ENCODE results near the gene NPAS3.

NPAS3 gene

DNA sequence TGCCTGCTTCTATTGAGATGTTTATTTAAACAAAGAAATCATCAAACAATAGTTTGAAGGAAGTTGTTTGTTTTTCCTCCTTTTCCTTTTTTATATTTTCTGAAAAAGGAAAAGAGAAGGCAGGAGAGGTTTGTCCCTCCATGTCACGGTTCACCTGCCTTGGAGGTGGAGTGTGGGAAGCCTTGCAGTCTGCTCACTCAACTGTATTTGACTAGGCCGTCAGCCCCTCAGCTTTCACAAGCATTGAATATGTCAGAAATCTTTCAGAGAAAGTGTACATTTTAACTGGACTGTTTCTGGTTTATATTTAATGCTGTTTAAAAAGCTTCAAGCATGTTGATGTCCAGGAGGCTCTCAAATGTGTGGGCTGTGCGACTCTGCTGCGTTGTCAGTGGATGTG, 370.4 kb downstream of the NPAS3 start:
- Histone ChIP-seq H3K9me3 (ENCODE audit: insufficient read depth, low read depth, low read length) (no peaks in the 10 kb centered on the region), H2AFZ (ENCODE audit: low read length) (no peak overlapping the region), H3K4me3 (ENCODE audit: low read length, poor library complexity, severe bottlenecking) (no peak overlapping the region), H3K27me3 (ENCODE audit: insufficient read depth, low read length, poor library complexity, severe bottlenecking) (no peaks in the 10 kb centered on the region), H3F3A (ENCODE audit: low read depth) (no peaks in the 10 kb centered on the region), H3K9me2 (replicated peaks; ENCODE audit: low read depth, low read length) (no peaks in the 10 kb centered on the region), H3K36me3 (ENCODE audit: insufficient read depth, low read length) (no peaks in the 10 kb centered on the region), H3K4me2 (ENCODE audit: low read depth, low read length, poor library complexity, severe bottlenecking) (no peak overlapping the region), H4K20me1 (ENCODE audit: insufficient read depth, low read length, poor library complexity, severe bottlenecking) (no peaks in the 10 kb centered on the region), H3K79me2 (ENCODE audit: insufficient read depth, low read length) (no peaks in the 10 kb centered on the region), H3K9ac (ENCODE audit: low read depth, low read length, poor library complexity, severe bottlenecking) (no peak overlapping the region), H3K4me1 (ENCODE audit: insufficient read depth, low read length, poor library complexity, severe bottlenecking) (no peaks in the 10 kb centered on the region)
- no peak for TF ChIP-seq EZH2phosphoT487 (IDR thresholded peaks at IDR 0.05; ENCODE audit: borderline replicate concordance)
- TF ChIP-seq, protein P1, sequence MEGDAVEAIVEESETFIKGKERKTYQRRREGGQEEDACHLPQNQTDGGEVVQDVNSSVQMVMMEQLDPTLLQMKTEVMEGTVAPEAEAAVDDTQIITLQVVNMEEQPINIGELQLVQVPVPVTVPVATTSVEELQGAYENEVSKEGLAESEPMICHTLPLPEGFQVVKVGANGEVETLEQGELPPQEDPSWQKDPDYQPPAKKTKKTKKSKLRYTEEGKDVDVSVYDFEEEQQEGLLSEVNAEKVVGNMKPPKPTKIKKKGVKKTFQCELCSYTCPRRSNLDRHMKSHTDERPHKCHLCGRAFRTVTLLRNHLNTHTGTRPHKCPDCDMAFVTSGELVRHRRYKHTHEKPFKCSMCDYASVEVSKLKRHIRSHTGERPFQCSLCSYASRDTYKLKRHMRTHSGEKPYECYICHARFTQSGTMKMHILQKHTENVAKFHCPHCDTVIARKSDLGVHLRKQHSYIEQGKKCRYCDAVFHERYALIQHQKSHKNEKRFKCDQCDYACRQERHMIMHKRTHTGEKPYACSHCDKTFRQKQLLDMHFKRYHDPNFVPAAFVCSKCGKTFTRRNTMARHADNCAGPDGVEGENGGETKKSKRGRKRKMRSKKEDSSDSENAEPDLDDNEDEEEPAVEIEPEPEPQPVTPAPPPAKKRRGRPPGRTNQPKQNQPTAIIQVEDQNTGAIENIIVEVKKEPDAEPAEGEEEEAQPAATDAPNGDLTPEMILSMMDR (conservative IDR thresholded peaks at IDR 0.05; ENCODE audit: low read length): no peak

DNA sequence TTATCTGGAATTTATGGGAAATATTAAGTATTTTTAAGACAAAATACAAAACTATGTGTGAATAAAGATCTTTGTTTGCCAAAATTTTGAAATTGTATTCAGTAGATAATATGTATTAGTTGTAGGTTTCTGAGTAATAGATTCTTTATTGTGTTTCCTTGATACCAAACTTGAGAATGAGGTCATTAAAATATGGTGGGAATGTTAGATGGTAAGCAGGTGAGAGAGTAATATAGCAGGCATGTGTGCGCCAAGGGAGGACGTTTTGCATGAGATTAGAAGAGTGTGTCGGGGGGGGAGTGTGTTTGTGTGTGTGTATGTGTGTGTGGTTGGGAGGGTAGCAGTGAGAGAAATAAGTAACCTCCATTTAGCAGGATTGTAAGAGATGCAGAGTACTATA, 376.5 kb downstream of the NPAS3 start:
- TF ChIP-seq, protein P1 (conservative IDR thresholded peaks at IDR 0.05; ENCODE audit: low read length): no peak
- no peak for TF ChIP-seq EZH2phosphoT487 (IDR thresholded peaks at IDR 0.05; ENCODE audit: borderline replicate concordance)
- H3K27me3 ChIP-seq (ENCODE audit: insufficient read depth, low read length, poor library complexity, severe bottlenecking): no peaks in the 10 kb centered on the region
- no peak overlapping the region for H3K4me2 ChIP-seq (ENCODE audit: low read depth, low read length, poor library complexity, severe bottlenecking)

DNA sequence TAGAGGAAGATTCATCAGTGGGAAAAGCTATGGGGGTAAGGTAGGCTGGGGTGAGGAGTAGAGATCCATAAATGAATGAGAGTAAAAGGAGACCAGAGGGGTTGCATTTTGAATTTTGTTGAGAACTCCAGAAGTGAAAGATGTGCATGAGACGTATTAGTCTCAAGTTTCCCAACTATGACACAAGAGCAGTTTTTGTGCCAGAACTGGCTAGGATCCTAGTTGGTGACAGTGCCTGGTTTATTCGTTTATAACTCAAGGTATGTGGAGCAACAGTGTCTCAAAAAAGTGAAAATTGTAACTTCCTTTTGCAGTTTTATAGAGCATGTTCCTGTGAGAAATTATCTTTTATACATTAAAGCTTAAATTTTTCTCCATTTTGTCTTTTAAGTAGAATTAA, 377.0 kb downstream of the NPAS3 start:
- Histone ChIP-seq H3K9me2 (replicated peaks; ENCODE audit: low read depth, low read length) (no peaks in the 10 kb centered on the region), H3K27me3 (ENCODE audit: insufficient read depth, low read length, poor library complexity, severe bottlenecking) (no peaks in the 10 kb centered on the region), H3K9ac (ENCODE audit: low read depth, low read length, poor library complexity, severe bottlenecking) (no peak overlapping the region), H3F3A (ENCODE audit: low read depth) (no peaks in the 10 kb centered on the region), H2AFZ (ENCODE audit: low read length) (no peak overlapping the region), H3K9me3 (ENCODE audit: insufficient read depth, low read depth, low read length) (no peaks in the 10 kb centered on the region), H3K4me1 (ENCODE audit: insufficient read depth, low read length, poor library complexity, severe bottlenecking) (no peaks in the 10 kb centered on the region), H3K4me3 (ENCODE audit: low read length, poor library complexity, severe bottlenecking) (no peak overlapping the region), H3K4me2 (ENCODE audit: low read depth, low read length, poor library complexity, severe bottlenecking) (no peak overlapping the region), H3K36me3 (ENCODE audit: insufficient read depth, low read length) (no peaks in the 10 kb centered on the region), H3K79me2 (ENCODE audit: insufficient read depth, low read length) (no peaks in the 10 kb centered on the region), H4K20me1 (ENCODE audit: insufficient read depth, low read length, poor library complexity, severe bottlenecking) (no peaks in the 10 kb centered on the region)
- TF ChIP-seq, protein P1 (conservative IDR thresholded peaks at IDR 0.05; ENCODE audit: low read length): no peak
- TF ChIP-seq EZH2phosphoT487 (IDR thresholded peaks at IDR 0.05; ENCODE audit: borderline replicate concordance): no peak

More for the DNA sequence above, 376.5 kb downstream of the NPAS3 start:
- no peaks in the 10 kb centered on the region for H3K9me2 ChIP-seq (replicated peaks; ENCODE audit: low read depth, low read length)
- H4K20me1 ChIP-seq (ENCODE audit: insufficient read depth, low read length, poor library complexity, severe bottlenecking): no peaks in the 10 kb centered on the region
- no peaks in the 10 kb centered on the region for H3K4me1 ChIP-seq (ENCODE audit: insufficient read depth, low read length, poor library complexity, severe bottlenecking)
- H3K36me3 ChIP-seq (ENCODE audit: insufficient read depth, low read length): no peaks in the 10 kb centered on the region
- H3F3A ChIP-seq (ENCODE audit: low read depth): no peaks in the 10 kb centered on the region
- H3K79me2 ChIP-seq (ENCODE audit: insufficient read depth, low read length): no peaks in the 10 kb centered on the region
- no peaks in the 10 kb centered on the region for H3K9me3 ChIP-seq (ENCODE audit: insufficient read depth, low read depth, low read length)
- no peak overlapping the region for H2AFZ ChIP-seq (ENCODE audit: low read length)
- no peak overlapping the region for H3K9ac ChIP-seq (ENCODE audit: low read depth, low read length, poor library complexity, severe bottlenecking)
- no peak overlapping the region for H3K4me3 ChIP-seq (ENCODE audit: low read length, poor library complexity, severe bottlenecking)

All from Loucy (cell line).